Activated CD8-positive, alpha-beta memory T cell treated with anti-CD3 and anti-CD28 coated beads, Interleukin-2, amount 50 U/mL, for 48 hours (primary cell): ENCODE data around the gene NKAIN1.
"Not testable (repeated sequence)": the region's sequence is repeated elsewhere in the genome, so short reads cannot be mapped to it uniquely, and the experiment has no call there.

ENCODE experiments used
- DNase-seq: peaks from one replicate; pipeline ENCODE4 v3.0.0-alpha.2; 2020

NKAIN1 gene

GRCh38 chr1:31231802-31232201 is 7.9 kb downstream of the NKAIN1 start:
- no peak for DNase-seq

DNA sequence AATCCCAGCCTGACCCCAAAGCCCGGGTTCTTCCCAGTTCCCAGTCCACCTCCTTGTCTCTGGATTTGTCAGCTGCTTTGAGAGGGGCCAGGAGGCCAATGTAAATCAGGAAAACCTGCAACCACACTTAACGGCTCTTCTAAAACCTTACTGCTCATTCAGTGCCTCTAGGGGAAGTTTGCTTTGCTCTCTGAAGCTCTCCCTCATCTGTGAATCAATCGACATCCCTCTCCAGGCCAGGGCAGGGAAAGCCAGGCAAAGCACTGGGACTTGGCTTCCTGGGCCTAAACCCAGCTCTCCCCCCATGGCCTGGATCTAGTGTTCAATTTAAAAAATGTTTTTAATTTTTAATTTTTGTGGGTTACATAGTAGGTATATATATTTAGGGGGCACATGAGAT is 9.3 kb downstream of the NKAIN1 start:
- DNase-seq: no peak

GRCh38 chr1:31228986-31229385 is 10.7 kb downstream of the NKAIN1 start:
- no peak for DNase-seq

DNA sequence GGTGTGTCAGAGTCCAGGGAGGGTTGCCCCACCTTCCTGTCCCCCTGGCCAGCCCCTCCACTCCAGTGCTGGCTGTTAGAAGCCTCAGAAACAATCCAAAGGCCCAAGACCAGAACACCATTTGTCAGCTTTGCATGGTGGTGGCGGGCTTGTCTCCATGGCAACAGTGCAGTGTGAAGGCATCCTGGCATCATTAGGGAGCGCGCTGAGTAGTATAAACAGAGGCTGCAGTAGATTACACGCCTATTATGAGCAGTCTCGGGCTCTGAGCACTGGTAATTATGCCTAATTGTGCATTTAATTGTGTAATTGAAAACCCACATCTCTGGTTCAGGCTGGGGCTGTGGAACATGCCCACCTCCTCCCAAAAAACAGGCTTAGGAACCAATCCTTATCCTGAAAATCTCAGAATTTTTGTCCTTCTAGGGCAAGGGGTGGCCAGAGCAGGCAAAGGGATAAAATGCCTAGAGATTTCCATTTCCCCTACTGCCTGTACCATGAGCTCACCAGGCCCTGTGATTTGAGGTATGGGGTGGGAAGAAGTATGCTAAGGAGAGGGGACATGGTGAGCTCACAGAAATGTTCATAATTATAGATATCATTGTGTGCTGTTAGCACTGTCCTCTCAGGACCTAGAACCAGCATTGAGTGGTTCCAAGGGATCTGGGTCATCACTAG is 11.7 kb downstream of the NKAIN1 start:
- no peak for DNase-seq

DNA sequence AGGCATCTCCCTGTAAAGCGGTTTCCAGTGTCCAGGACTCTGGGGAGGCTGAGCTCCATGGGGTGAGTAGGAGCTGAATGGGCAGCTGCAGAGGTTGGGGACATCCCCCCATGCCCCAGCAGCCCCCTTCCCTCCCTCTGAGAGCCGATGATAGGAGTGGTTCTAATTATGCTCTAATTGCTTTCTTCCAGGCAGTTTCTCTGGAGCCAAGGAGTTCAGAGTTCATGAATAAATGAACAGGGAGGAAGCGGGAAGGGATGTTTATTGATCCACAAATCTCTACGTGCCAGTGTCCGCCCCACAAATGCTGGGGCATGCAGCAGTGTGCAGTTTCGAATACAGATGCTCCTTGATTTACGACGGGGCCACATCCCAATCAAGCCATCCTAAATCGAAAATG is 15.6 kb downstream of the NKAIN1 start:
- DNase-seq: no peak

GRCh38 chr1:31222176-31222575 is 17.5 kb downstream of the NKAIN1 start:
- DNase-seq: no peak

DNA sequence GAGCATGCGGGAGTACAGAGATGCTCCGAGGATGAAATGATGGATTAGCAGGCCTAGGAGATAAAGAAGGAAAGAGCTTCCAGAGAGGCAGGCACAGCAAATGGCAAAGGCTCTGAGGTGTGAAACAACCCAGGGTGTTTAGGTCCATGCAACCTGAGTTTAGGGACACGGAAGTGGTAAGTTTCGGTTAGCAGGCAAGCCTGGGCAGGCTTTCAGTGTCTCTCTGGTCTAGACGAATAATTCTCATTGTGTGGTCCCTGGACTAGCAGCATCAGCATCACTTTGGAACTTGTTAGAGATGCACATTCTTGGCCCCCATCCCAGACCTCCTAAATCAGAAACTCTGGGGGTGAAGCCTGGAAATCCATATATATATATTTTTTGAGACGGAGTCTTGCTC is 18.6 kb downstream of the NKAIN1 start:
- DNase-seq: no peak

DNA sequence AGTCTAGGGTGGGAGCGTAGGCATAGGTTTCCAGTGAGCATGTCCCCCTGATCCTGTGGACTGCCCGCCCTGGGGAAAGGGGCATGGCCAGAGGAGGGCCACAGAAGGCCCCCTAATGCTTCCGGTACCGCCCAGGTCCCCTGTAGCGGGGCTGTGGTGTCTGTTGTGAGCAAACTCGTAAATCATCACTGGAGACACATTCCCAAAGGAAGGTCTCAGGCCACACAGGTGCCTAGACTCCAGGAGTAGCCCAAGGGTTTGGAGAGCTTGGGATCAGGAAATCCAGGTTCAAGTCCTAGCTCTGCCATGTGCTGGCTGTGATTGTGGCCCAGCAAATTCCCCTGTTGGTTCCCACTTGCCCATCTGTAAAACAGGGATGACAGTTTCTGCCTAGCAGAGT is 20.2 kb downstream of the NKAIN1 start:
- no peak for DNase-seq

GRCh38 chr1:31218705-31219104 is 21.0 kb downstream of the NKAIN1 start:
- DNase-seq: no peak

GRCh38 chr1:31216016-31216415 is 23.7 kb downstream of the NKAIN1 start:
- no peak for DNase-seq

DNA sequence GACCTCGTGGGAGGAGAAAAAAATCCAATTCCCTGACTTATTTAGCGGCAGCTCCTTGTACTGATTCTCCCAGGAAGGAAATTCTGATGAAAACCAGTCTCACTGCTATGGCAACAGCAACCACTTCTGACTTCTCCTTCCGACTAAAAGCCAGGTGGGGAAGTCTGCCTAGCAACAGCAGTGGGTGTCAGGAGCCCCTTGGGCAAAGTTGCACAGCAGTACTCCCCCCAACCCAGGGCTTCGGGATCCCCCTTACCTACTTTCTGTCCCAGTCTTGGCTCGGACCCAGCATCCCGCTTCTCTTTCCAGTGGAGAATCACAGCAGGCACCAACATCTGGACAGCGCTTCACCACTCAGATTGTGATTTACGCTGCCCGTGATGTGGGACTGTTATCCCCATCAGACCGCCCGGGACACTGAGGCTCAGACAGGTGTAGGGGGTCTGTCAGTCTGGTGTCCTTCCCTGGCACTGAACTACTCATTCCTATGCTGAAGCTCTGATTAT is 24.6 kb downstream of the NKAIN1 start:
- no peak for DNase-seq

DNA sequence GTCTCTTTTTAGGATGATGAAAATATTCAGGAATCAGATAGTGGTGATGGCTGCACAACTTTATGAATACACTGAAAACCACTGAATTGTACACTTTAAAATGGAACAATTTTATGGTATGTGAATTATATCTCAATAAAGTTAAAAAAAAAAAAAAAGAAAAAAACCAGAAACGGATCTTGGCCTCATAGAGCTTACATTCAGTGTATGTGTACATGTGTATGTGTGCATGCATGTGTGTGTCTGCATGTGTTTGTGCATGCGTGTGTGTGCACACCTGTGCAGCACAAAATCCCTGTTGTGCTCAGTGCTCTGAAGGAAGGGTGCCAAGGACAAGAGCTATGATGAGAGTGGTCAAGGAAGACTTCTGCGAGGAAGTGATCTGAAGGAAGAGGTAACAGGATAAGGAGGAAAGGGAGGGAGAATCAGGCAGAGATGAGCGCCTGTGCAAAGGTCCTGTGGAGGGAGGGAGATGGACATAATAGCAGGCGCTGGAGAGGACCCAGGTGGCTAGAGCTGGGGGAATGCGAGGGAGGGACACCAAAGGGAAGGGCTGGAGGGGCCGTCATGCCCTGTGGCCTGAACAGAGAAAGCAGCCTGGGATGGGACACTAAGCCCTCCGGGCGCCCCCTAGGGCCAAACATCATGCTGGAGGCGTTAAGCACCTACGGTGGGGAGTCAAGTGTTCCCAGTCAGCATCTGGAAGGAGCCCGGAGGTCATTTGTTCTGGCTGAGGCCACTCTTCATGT is 25.2 kb downstream of the NKAIN1 start:
- DNase-seq: no peak

DNA sequence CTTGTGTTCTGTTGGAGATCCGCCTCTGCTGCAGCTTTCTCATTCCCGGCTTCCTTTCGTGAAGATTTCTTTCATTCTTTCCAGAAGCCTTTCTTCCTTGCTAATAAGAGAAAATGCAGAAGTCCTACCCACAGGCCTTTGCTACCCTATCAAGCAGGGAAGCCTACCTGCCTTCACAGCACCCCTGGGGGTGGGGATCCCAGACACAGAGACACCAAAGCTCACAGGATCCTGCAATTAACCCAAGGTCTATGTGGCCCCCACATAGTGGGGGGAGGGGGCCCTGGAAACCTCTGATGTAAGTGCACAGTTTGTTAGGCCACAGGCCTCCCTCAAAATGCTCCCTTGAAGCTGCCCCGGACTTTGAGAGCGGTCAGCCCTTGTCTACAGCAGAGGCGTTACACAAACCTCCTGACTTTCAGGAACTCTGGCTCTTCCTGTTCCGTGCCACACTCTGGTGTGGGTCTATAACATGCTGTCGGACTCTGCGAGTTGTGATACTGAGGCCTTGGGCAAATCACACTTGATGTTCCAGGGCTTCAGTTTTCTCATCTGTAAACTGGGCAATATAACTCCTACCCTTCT is 31.2 kb downstream of the NKAIN1 start:
- no peak for DNase-seq

DNA sequence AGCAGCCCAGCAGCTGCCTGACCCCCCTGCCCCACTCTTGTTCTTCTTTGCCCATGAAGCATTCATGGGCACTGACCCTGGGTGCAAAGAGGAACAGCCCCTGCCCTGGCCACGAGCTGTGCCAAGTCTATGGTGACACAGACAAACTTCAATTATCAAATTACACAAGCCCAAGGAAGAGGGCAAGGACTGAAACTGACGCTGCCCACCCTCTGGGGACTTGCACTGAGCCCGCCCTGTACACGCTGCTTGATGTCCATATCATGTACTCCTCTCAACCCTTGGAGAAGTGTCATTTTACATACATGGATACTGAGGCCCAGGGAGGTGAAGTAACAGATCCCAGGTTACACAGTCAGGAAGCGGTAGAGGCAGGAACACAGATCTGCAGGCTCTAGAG is 32.1 kb downstream of the NKAIN1 start:
- DNase-seq: no peak

- DNase-seq: no peak
Observed at GRCh38 chr1:31207046-31207445, 32.6 kb downstream of the NKAIN1 start.

DNA sequence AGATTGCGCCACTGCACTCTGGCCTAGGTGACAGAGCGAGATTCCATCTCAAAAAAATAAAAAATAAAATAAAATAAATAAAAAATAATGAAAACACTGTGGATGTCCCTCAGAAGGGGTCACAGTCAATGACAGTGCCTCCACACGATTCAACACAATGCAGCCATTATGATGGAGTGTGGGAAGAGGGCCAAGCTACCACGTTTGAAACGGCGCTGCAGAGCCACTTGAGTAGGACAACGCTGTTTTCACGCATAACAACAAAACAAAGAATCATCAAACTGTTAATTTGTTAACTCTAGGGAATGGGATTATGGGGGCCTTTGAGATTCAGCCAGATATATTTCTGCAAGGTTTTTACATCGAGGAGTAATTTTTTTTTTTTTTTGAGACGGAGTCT is 36.5 kb downstream of the NKAIN1 start:
- DNase-seq: no peak

DNA sequence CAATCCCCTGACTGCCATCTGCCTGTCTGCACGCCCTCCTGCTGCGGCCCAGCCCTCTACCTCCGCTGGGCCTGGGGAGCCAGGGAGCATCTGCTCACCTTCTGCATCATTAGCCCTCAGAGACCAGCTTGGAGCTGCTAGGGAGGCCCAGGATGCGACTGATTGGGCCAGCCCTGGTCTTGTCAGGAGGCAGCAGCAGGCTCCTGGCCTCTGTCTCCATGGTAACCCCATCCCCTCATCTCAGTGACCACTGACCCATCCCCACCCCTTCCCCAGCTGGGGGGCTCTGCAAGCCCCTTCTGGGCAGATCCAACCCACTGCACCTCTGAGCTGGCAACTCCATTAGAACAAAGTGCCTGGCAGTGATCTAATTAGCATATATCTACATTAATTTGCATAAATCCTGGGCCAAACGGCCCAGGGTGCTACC is 37.7 kb downstream of the NKAIN1 start:
- DNase-seq: no peak

DNA sequence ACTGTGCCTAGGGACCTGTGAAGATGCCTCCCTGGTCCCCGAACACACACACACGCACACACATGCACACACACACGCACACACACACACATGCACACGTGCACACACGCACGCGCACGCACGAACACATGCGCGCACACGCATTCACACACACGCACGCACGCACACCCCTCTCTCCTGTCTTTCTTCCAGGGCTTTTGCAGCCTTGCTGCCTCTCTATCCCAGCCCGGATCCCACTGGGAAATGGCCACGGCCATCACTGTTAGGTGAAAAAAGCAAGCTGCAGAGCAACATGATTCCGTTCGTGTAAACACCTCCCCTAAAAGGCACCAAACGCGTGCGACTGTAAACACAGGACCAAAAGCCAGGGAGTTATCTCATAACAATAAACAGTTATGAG is 39.7 kb downstream of the NKAIN1 start:
- DNase-seq: no peak

DNA sequence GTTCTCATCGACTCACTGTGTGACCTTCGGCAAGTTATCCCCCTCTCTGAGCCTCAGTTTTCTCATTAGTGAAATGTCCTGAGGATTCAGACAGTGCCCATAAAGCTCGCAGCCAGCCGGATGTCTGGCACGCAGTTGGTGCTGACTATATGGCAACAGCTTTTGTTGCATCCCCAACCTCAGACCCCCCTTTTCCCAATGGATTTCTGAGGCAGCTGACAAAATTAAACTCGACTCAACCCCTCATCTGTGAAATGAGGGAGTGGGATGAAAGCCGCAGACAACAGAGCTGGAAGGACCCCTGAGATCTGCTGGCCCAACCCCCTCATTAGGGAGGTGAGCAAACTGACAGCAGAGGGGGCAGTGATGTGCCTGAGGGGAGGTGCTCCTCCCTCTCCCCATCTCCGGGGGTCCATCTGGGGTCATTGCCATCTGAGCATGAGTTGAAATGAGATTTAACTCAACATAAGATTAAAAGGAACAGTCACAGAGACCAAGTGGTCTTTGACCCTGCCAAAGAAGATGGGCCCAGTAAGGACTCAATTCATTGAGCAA is 40.4 kb downstream of the NKAIN1 start:
- no peak for DNase-seq

DNA sequence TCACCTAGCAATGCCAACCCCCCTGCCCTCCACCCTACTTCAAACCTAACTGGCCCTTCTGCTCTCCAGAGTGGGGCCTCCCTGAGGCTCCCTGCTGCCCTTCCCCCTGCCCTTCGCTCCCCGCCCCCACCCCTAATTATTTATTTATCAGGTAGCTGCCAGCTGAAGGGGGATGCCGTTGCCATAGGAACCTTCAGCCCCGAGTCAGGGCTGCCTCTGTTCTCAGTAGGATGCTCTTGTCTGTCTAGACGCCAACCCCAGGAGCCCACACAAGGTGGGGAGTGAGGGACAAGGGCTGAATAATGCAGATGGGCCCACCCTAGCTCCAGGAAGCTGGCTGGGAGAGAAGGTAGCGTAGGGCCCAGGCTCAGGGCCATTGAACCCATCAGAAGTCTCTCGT is 41.1 kb downstream of the NKAIN1 start:
- no peak for DNase-seq

DNA sequence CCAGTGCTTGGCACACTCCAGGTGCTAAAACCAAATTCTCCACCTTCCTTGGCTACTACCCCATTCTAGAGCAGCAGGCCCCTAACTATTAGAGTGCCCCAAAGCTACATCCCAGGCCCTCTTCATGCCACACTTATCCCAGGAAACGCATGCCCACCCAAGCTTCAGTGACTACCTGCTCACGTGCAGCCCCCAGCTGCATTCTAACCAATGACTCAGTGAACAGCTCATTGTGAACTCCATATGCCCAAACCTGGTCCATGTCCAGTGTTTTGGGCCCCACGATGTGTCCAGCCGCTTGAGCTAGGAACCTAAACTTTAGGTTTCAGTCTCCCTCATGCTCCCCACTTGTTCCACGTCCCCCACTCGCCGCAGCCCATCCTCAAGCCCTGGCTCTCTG is 41.5 kb downstream of the NKAIN1 start:
- no peak for DNase-seq

DNA sequence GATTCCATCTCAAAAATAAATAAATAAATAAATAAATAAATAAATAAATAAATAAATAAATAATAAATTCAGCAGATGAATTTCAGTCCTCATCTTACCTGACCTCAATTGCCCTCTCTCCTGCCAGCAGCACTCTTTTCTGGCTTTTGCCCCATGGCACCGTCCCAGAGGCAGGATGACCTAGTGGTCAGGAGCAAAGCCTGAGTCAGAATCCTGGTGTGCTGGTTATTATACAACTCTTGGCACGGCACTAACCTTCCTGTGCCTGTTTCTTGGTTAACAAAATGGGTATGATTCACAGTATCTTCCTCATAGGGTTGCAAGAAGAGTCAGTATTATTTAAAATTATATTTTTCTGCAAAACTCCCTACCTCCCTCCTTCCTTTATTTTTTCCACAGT is 43.0 kb downstream of the NKAIN1 start:
- DNase-seq: no peak

- not testable (repeated sequence) for DNase-seq
Observed at GRCh38 chr1:31195267-31195666, 44.4 kb downstream of the NKAIN1 start.

DNA sequence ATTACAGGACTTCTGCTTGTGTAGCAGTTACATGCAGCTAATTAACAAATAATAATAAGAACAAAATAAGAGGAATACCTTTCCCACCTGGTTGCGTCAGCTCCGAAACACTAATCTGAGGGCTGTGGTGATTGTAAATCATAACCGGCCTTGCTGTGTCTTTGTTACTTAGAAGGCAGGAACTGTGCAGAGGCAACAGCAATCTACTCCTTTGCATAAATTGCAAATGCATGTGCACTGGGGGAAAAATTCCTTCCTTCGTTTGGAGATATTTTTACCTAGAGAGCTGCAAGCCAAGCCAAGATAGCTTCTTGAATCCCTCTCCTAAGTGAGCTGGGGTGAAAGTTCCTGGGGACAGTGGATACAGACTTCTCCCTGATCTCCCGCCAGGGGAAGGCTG is 46.0 kb downstream of the NKAIN1 start:
- no peak for DNase-seq
